Measurements from ENCODE around the gene C1GALT1C1L. TPM values are rescaled to one million over a fixed set of nuclear protein-coding genes. Genes with fewer than 3 reads are reported as not detected.
A peak's percentile ranks its signal among the peaks of the same experiment; 100 is the strongest.
"Not testable (repeated sequence)": the region's sequence is repeated elsewhere in the genome, so short reads cannot be mapped to it uniquely, and the experiment has no call there.

The C1GALT1C1L gene
- total RNA-seq, 1 experiment from 2014 or later = not detected

- Histone ChIP-seq H3K9me2 (replicated peaks; ENCODE audit: low read length) (no peaks in the 10 kb centered on the region), H4K20me1 (ENCODE audit: low read length) (no peaks in the 10 kb centered on the region), H3K9me3 (ENCODE audit: low read length) (no peaks in the 10 kb centered on the region), H3K79me2 (ENCODE audit: low read length) (no peaks in the 10 kb centered on the region), H3K4me3 (ENCODE audit: low read length) (peak overlapping the region; percentile 76), H3K4me1 (ENCODE audit: insufficient read depth, low read length) (peaks cover 22% of the 10 kb centered on the region), H3K27ac (ENCODE audit: low read length) (no peak overlapping the region), H3K9ac (ENCODE audit: low read length) (no peak overlapping the region), H3K4me2 (ENCODE audit: low read length) (peak overlapping the region; percentile 91), H3K27me3 (ENCODE audit: low read length) (no peaks in the 10 kb centered on the region), H2AFZ (ENCODE audit: low read length) (peak overlapping the region; percentile 93), H3K36me3 (ENCODE audit: low read depth, low read length) (no peaks in the 10 kb centered on the region), H3F3A (ENCODE audit: low read length, unreplicated experiment) (no peaks in the 10 kb centered on the region)
- ATAC-seq (no peak), DNase-seq (no peak)
- TF ChIP-seq EZH2 (IDR thresholded peaks at IDR 0.05; ENCODE audit: low read length, unreplicated experiment) (no peak), EZH2phosphoT487 (IDR thresholded peaks at IDR 0.05; ENCODE audit: borderline replicate concordance, low read length) (no peak)
- TF ChIP-seq, protein P1, sequence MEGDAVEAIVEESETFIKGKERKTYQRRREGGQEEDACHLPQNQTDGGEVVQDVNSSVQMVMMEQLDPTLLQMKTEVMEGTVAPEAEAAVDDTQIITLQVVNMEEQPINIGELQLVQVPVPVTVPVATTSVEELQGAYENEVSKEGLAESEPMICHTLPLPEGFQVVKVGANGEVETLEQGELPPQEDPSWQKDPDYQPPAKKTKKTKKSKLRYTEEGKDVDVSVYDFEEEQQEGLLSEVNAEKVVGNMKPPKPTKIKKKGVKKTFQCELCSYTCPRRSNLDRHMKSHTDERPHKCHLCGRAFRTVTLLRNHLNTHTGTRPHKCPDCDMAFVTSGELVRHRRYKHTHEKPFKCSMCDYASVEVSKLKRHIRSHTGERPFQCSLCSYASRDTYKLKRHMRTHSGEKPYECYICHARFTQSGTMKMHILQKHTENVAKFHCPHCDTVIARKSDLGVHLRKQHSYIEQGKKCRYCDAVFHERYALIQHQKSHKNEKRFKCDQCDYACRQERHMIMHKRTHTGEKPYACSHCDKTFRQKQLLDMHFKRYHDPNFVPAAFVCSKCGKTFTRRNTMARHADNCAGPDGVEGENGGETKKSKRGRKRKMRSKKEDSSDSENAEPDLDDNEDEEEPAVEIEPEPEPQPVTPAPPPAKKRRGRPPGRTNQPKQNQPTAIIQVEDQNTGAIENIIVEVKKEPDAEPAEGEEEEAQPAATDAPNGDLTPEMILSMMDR (conservative IDR thresholded peaks at IDR 0.05; ENCODE audit: low read depth, low read length) = no peak
- intact Hi-C loops (cut with micrococcal nuclease) = loop anchor here (5.0 kb wide), 2 partner anchors 36 to 136 kb away; partner anchors contain the start of gene DYNC2LI1
- POLR2A ChIA-PET (ENCODE audit: unreplicated experiment) = no interaction called here
- TSS peak; percentile 84 for BruUV-seq (replicated peaks)
- CTCF ChIA-PET = no interaction called here
Observed at GRCh38 chr2:43636621-43637020, 39.6 kb downstream of the C1GALT1C1L start.

DNA sequence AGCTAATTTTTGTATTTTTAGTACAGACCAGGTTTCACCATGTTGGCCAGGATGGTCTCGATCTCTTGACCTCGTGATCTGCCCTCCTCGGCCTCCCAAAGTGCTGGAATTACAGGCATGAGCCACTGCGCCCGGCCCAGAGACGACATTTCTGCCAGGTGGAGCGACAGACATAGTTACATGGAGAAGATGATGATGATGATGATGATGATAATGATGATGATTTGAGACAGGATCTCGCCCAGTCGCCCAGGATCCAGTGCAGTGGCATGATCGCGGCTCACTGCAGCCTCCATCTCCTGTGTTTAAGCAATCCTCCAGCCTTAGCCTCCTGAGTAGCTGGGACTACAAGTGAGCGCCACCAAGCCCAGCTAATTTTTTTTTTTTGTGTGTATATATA is 40.1 kb downstream of the C1GALT1C1L start:
- H3K79me2 ChIP-seq (ENCODE audit: low read length); H3K9ac ChIP-seq (ENCODE audit: low read length); H3K4me3 ChIP-seq (ENCODE audit: low read length); H3K4me2 ChIP-seq (ENCODE audit: low read length); H3K9me3 ChIP-seq (ENCODE audit: low read length); BruUV-seq (replicated peaks); H4K20me1 ChIP-seq (ENCODE audit: low read length); H3K36me3 ChIP-seq (ENCODE audit: low read depth, low read length); POLR2A ChIA-PET (ENCODE audit: unreplicated experiment); H3K27ac ChIP-seq (ENCODE audit: low read length); H3K9me2 ChIP-seq (replicated peaks; ENCODE audit: low read length); H2AFZ ChIP-seq (ENCODE audit: low read length); H3K27me3 ChIP-seq (ENCODE audit: low read length); H3F3A ChIP-seq (ENCODE audit: low read length, unreplicated experiment); ATAC-seq; DNase-seq: not testable (repeated sequence)
- CTCF ChIA-PET = interaction anchor here (0.6 to 0.7 kb wide), 2 partner anchors 63 to 242 kb away, joined by 5 to 12 read pairs; no protein-coding TSS in a partner anchor
- intact Hi-C loops (cut with micrococcal nuclease) = loop anchor here (5.0 kb wide), 2 partner anchors 36 to 136 kb away; partner anchors contain the start of gene DYNC2LI1
- peaks cover 22% of the 10 kb centered on the region for H3K4me1 ChIP-seq (ENCODE audit: insufficient read depth, low read length)

DNA sequence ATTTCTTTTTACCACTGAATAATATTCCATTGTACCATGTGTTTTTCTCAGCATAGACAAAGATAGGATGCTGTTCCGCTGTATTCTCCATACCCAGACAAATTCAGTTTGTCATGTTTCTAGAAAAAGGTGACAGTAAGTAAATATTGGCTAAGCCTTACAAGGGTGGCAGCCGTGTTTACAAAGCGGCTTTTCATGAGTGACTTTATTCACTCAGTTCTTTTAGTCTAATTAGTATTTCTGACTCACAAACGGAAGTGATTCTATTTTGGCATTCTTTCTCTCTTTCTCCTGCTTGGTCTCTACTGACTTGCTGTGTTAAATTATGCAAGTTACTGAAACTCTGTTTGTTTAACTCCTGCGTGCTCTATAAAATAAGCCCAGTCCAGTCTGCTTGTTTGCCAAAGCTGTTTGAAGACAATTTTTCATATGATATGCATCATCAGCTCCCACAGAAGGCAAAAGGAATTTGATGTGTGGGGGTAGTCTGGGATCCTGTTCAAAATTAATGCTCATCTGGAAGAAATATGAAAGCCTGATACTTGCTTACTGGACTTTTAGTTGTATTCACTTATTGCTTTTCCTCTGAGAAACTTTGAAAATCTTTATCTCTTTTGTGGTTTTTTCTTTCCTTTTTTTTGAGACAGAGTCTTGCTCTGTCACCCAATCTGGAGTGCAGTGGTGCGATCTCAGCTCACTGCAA is 41.5 kb downstream of the C1GALT1C1L start:
- H3K9ac ChIP-seq (ENCODE audit: low read length) = peak overlapping the region; percentile 60
- H3K79me2 ChIP-seq (ENCODE audit: low read length) = no peaks in the 10 kb centered on the region
- no TSS peak for BruUV-seq (replicated peaks)
- peak overlapping the region; percentile 51 for H3K4me3 ChIP-seq (ENCODE audit: low read length)
- no peaks in the 10 kb centered on the region for H3F3A ChIP-seq (ENCODE audit: low read length, unreplicated experiment)
- no peaks in the 10 kb centered on the region for H3K27me3 ChIP-seq (ENCODE audit: low read length)
- peak overlapping the region; percentile 91 for H3K27ac ChIP-seq (ENCODE audit: low read length)
- ChIA-PET CTCF (interaction anchor here (0.6 kb wide), 1 partner anchor 126 kb away, joined by 3 read pairs; no protein-coding TSS in a partner anchor), POLR2A (ENCODE audit: unreplicated experiment) (interaction anchor here (0.7 kb wide), 3 partner anchors 24 to 821 kb away, joined by 4 to 5 read pairs (median 4); no protein-coding TSS in a partner anchor)
- intact Hi-C loops (cut with micrococcal nuclease) = loop anchor here (1.0 to 5.0 kb wide), 7 partner anchors 17 to 138 kb away; partner anchors contain the start of gene DYNC2LI1
- H4K20me1 ChIP-seq (ENCODE audit: low read length) = no peaks in the 10 kb centered on the region
- H3K9me3 ChIP-seq (ENCODE audit: low read length) = no peaks in the 10 kb centered on the region
- DNase-seq (peak; percentile 94), ATAC-seq (peak; percentile 72)
- H3K4me2 ChIP-seq (ENCODE audit: low read length) = peak overlapping the region; percentile 78
- no peaks in the 10 kb centered on the region for H3K9me2 ChIP-seq (replicated peaks; ENCODE audit: low read length)
- H2AFZ ChIP-seq (ENCODE audit: low read length) = peak overlapping the region; percentile 5; the same call in 1 of the 2 replicates
- H3K4me1 ChIP-seq (ENCODE audit: insufficient read depth, low read length) = peaks cover 22% of the 10 kb centered on the region
- H3K36me3 ChIP-seq (ENCODE audit: low read depth, low read length) = no peaks in the 10 kb centered on the region
- TF ChIP-seq EZH2phosphoT487 (IDR thresholded peaks at IDR 0.05; ENCODE audit: borderline replicate concordance, low read length) (no peak), EZH2 (IDR thresholded peaks at IDR 0.05; ENCODE audit: low read length, unreplicated experiment) (no peak)
- TF ChIP-seq, protein P1 (conservative IDR thresholded peaks at IDR 0.05; ENCODE audit: low read depth, low read length) = no peak

Measured in PC-3 (cell line).